Smooth muscle cell (in vitro differentiated cells): ENCODE data around the gene WSB1. TPM values are rescaled to one million over a fixed set of nuclear protein-coding genes. Genes with fewer than 3 reads are reported as not detected.

Source experiments
- DNase-seq: peaks from one replicate; lab custom pipeline; 2025; ENCODE audit not compliant: unreplicated experiment; lab: John Stamatoyannopoulos, UW
- H2AFZ ChIP-seq: fragments of 200-600 bp; sonication (generic); 2 replicates; pipeline ENCODE4 v1.6.0; 2016; ENCODE audit warnings: antibody characterized with exemption, low read depth, mild to moderate bottlenecking
- H3F3A ChIP-seq: fragments of 200-600 bp; sonication (generic); 2 replicates; pipeline ENCODE4 v1.6.0; 2017; ENCODE audit warnings: antibody characterized with exemption, low read depth
- H3K27ac ChIP-seq: fragments of 200-600 bp; sonication (generic); 2 replicates; pipeline ENCODE4 v1.5.1; 2016; ENCODE audit warnings: low read depth, mild to moderate bottlenecking
- H3K27me3 ChIP-seq: fragments of 200-600 bp; sonication (generic); 2 replicates; pipeline ENCODE4 v1.6.1; 2016; ENCODE audit warnings: low read depth, mild to moderate bottlenecking
- H3K36me3 ChIP-seq: fragments of 200-600 bp; sonication (generic); 2 replicates; pipeline ENCODE4 v1.5.1; 2016; ENCODE audit warnings: low read depth
- H3K4me1 ChIP-seq: fragments of 200-600 bp; sonication (generic); 2 replicates; pipeline ENCODE4 v1.5.1; 2016; ENCODE audit warnings: low read depth
- H3K4me2 ChIP-seq: fragments of 200-600 bp; sonication (generic); 2 replicates; pipeline ENCODE4 v1.6.0; 2016; ENCODE audit warnings: mild to moderate bottlenecking
- H3K4me3 ChIP-seq: fragments of 200-600 bp; sonication (generic); 2 replicates; pipeline ENCODE4 v1.5.1; 2016; ENCODE audit warnings: mild to moderate bottlenecking
- H3K79me2 ChIP-seq: fragments of 200-600 bp; sonication (generic); 2 replicates; pipeline ENCODE4 v1.6.0; 2016; ENCODE audit warnings: low read depth, mild to moderate bottlenecking
- H3K9ac ChIP-seq: fragments of 200-600 bp; sonication (generic); 2 replicates; pipeline ENCODE4 v1.6.0; 2016; ENCODE audit warnings: low read depth
- H3K9me3 ChIP-seq: fragments of 200-600 bp; sonication (generic); replicated peaks from 2 replicates; pipeline ENCODE4 v1.5.1; 2016; ENCODE audit warnings: low read depth
- H4K20me1 ChIP-seq: fragments of 200-600 bp; sonication (generic); 2 replicates; pipeline ENCODE4 v1.6.0; 2016; ENCODE audit warnings: low read depth
- WGBS: methylation state at CpG from one replicate; pipeline ENCODE4 v1.1.7; 2016; ENCODE audit warnings: low lambda C conversion rate; 5-methylcytosine and 5-hydroxymethylcytosine counted together
- polyA plus RNA-seq: library from polyadenylated mRNA; unstranded; fragments of >200 nt; fragmentation: Nextera tagmentation; extraction: Ambion mirVana; gene quantifications from 2 replicates; pipeline ENCODE4 v1.2.1, GENCODE V29; 2016
- total RNA-seq: library from RNA; depleted of rRNA; stranded (reverse); fragments of >200 nt; gene quantifications from 2 replicates; pipeline ENCODE4 v1.2.3, GENCODE V29; 2014
- TF ChIP-seq, protein P1 (sequence below): fragments of 200-600 bp; sonication (generic); IDR thresholded peaks from 2 replicates; pipeline ENCODE4 v1.5.1; 2017; ENCODE audit warnings: borderline replicate concordance, mild to moderate bottlenecking, antibody characterized with exemption; ENCODE audit not compliant: insufficient read depth, poor library complexity, severe bottlenecking

WSB1 gene
- total and polyA plus RNA-seq, 2 experiments from 2014 or later: 156 to 256 TPM

- TF ChIP-seq, protein P1, sequence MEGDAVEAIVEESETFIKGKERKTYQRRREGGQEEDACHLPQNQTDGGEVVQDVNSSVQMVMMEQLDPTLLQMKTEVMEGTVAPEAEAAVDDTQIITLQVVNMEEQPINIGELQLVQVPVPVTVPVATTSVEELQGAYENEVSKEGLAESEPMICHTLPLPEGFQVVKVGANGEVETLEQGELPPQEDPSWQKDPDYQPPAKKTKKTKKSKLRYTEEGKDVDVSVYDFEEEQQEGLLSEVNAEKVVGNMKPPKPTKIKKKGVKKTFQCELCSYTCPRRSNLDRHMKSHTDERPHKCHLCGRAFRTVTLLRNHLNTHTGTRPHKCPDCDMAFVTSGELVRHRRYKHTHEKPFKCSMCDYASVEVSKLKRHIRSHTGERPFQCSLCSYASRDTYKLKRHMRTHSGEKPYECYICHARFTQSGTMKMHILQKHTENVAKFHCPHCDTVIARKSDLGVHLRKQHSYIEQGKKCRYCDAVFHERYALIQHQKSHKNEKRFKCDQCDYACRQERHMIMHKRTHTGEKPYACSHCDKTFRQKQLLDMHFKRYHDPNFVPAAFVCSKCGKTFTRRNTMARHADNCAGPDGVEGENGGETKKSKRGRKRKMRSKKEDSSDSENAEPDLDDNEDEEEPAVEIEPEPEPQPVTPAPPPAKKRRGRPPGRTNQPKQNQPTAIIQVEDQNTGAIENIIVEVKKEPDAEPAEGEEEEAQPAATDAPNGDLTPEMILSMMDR: no peak
- Histone ChIP-seq H4K20me1 (peaks cover under 1% of the 10 kb centered on the region), H3K36me3 (no peaks in the 10 kb centered on the region), H2AFZ (no peak overlapping the region), H3K27ac (no peak overlapping the region), H3K4me2 (no peak overlapping the region), H3K9ac (no peak overlapping the region), H3K4me3 (no peak overlapping the region), H3K9me3 (no peaks in the 10 kb centered on the region), H3F3A (peaks cover 2% of the 10 kb centered on the region), H3K4me1 (peaks cover 4% of the 10 kb centered on the region), H3K27me3 (no peaks in the 10 kb centered on the region), H3K79me2 (peaks cover 2% of the 10 kb centered on the region)
- DNase-seq: no peak
Observed at GRCh38 chr17:27289856-27290255, 4.1 kb upstream of the WSB1 start.

- H3K27me3 ChIP-seq: no peaks in the 10 kb centered on the region
- no peaks in the 10 kb centered on the region for H3K36me3 ChIP-seq
- H3K4me3 ChIP-seq: no peak overlapping the region
- peaks cover 14% of the 10 kb centered on the region for H3K79me2 ChIP-seq
- no peak overlapping the region for H3K27ac ChIP-seq
- peaks cover 13% of the 10 kb centered on the region for H4K20me1 ChIP-seq
- no peak for DNase-seq
- H3K9me3 ChIP-seq: no peaks in the 10 kb centered on the region
- H3K4me1 ChIP-seq: peaks cover 6% of the 10 kb centered on the region
- H2AFZ ChIP-seq: no peak overlapping the region
- TF ChIP-seq, protein P1: no peak
- peaks cover 8% of the 10 kb centered on the region for H3F3A ChIP-seq
- WGBS: 85% methylated on average over 3 of the region's 3 CpGs
- no peak overlapping the region for H3K4me2 ChIP-seq
- no peak overlapping the region for H3K9ac ChIP-seq
Observed at GRCh38 chr17:27290916-27291598, 2.9 kb upstream of the WSB1 start.

DNA sequence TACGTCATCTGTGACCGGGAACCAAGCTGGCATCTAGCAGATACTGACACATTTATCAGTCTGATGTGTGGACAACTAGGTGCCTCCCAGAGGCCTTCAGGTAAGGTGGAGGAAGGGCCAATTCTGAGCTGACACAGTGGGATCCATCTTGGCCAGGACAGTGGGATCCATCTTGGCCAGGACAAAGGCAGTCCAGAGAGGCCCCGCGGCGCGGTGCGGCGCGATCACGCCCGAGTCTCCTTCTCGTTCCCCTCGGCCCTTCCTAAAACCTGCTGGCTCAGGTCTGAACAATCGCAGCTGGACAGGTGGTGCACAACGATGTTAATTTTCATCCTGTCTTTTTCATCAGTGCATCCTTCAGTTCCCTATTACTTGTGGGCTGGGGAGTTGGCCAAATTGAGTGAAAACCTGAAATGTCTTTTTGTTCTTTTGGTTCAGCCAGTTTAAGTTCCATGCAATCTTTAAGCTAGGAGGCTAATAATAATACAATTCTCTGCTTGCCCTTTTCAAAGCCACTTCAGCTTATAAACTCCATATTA lies 486 bp upstream of the WSB1 start:
- H3K36me3 ChIP-seq: no peaks in the 10 kb centered on the region
- H3K4me3 ChIP-seq: peak overlapping the region; percentile 78
- TF ChIP-seq, protein P1: no peak
- 93% methylated on average over 15 of the region's 15 CpGs for WGBS
- peaks cover 38% of the 10 kb centered on the region for H3K79me2 ChIP-seq
- no peaks in the 10 kb centered on the region for H3K9me3 ChIP-seq
- peaks cover 22% of the 10 kb centered on the region for H3K4me1 ChIP-seq
- peak overlapping the region; percentile 95 for H3K4me2 ChIP-seq
- peak overlapping the region; percentile 95 for H3K9ac ChIP-seq
- H4K20me1 ChIP-seq: peaks cover 36% of the 10 kb centered on the region
- no peak for DNase-seq
- H3K27ac ChIP-seq: peak overlapping the region; percentile 96
- H2AFZ ChIP-seq: peak overlapping the region; percentile 77
- H3F3A ChIP-seq: peaks cover 8% of the 10 kb centered on the region
- H3K27me3 ChIP-seq: no peaks in the 10 kb centered on the region
